ENCODE measurements around the gene KLHL13.
"Not testable (repeated sequence)": the region's sequence is repeated elsewhere in the genome, so short reads cannot be mapped to it uniquely, and the experiment has no call there.

KLHL13 gene

DNA sequence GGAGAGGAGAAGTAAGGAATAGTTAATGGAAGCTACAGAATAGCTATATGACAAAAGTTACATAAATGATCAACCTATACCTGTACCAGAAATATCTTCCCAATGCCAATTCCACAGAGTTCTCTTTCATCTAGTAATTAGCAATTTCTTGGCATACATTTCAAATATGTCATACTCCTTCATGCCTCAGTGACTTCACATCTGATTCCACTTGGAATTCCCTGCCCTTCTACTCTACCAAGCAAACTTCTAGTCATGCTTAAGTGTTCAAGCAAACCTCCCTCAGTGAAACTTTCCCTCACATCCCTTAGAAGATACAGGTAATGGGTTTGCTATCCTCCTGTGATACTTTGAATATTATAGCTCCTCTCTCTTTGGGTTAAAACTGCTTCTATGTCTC lies 127.1 kb downstream of the KLHL13 start:
- DNase-seq, result no peak

DNA sequence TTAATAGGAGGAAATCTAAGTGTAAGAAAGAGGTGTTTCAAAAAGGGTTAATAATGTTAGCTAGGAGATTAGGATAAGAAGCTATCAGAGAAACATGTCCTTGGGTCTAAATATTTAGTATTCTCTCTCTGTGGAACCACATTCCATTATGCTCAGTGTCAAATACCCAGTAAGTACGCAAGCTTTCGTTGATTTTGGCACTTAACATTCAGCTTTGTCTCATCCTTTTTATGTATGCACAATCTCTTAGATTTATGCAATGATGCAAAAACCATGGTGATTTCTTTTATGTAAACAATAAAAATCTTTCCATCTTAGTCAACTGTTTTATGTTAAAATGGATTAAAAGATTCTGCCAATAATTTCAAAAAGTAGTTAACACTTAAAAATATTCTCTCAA lies 129.2 kb downstream of the KLHL13 start:
- DNase-seq, result no peak

GRCh38 chrX:117985241-117985640 lies 131.4 kb downstream of the KLHL13 start:
- DNase-seq, result no peak

- no peak for DNase-seq
These were observed 133.8 kb downstream of the KLHL13 start for GRCh38 chrX:117982694-117983392.

DNA sequence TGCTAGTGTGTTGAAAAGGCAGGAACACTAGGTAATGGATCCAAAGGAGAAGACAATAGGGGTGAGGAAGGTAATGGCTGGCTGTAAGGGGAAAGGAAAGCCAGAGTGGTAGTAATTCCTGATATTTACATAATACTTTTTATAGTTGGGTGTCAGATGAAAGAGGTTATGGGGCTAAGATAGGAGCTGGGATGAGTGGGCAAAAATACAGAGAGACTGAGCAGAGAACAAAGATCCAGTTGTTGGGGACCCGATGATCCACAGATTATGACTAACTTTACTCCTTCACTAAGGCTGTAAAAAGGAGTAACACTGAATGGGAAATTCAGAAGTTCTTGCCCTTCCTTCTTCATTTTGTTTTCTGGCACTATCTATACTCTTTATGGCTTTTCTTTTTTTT lies 138.2 kb downstream of the KLHL13 start:
- no peak for DNase-seq

DNA sequence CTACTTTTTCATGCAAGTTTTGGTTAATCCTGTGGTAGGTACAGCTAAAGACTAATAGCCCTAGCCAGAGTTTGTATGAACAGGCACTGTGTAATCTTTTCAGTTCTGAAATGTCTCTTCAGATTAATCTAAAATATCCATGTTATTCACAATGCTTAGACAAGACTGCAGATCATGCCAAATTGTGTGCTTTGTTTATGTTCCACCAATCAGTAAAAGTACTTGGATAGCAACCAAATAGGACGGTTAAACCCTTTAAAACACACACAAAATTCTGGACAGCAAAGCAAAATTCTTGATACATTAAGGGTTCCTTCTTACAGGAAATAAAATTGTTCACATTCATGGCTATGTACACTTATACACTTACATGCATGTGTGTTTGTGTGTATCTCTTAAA lies 139.1 kb downstream of the KLHL13 start:
- no peak for DNase-seq

DNA sequence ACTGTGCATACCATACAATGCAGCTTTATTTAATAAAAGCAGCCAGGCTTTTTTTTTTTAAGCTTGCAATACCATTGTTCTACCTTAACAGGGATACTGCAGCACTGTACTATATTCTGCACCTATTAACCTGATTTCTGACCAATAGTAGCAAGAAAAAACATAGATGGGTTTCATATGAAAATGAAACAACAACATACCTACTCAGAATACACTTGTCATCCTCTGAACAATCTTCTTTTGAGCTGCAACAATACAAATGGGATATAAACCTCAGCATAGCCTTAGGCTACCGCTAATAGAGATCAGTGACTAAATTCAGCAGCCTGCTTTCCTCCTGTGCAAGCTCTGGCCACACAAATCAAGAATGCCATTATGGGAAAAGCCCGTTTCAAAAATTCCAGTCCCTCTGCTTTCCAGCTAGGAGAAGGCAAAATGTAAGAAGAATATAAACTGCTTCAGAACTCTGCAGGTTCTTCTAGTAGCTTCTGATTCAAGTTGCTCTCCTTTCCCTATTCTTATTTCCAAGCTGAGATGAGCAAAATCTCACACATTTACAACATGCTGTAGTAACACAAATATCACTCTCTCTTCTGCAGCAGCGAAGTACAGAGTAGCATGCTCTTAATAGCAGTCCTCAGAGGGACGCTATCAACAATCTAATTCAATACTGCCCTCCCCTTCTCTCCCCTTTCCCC lies 143.4 kb downstream of the KLHL13 start:
- no peak for DNase-seq

DNA sequence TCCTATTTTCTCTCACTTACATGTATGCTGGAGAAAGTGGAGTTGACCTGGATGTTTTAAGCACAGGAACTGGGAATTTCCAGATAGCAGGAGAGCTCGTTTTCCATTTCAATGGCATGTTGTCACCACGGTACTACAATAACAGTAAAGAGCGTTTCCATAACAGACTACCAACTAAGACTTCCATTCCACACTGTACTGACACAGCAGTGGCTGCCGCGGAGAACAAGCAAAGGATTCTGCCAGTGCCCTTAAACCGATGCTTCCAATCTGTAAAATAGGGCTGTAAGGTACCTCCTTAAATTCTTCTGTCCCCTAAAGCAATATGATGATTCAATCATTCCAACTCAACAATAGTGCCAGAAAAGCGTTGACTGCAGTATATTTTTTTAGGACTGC lies 143.9 kb downstream of the KLHL13 start:
- no peak for DNase-seq

- no peak for DNase-seq
These were observed 146.8 kb downstream of the KLHL13 start for GRCh38 chrX:117969782-117970181.

DNA sequence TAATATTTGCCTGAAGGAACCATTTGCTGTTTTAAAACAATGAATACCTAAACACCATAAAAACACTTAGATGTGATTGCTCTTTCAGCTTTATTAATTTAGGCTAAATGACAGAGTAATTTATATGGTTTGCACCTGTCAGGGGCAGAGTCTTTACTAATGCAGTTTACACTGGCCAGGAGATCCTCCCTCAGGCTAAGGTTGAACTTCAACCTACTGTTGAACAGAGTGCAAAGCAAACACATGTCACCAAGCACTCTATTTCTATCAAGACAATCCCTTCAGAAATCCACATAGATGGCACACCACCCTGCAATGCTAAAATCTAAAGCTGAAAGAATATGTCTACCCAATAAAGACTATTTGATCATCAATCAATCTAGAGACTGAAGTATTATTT lies 147.3 kb downstream of the KLHL13 start:
- no peak for DNase-seq

- no peak for DNase-seq
These were observed 157.6 kb downstream of the KLHL13 start for GRCh38 chrX:117959045-117959444.

GRCh38 chrX:117957128-117957527 lies 159.5 kb downstream of the KLHL13 start:
- DNase-seq, result no peak

DNA sequence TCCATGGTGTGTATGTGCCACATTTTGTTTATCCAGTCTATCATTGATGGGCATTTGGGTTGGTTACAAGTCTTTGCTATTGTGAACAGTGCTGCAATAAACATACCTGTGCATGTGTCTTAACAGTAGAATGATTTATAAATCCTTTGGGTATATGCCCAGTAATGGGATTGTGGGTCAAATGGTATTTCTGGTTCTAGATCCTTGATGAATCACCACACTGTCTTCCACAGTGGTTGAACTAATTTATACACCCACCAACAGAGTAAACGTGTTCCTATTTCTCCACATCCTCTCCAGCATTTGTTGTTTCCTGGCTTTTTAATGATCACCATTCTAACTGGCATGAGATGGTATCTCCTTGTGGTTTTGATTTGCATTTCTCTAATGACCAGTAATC lies 177.3 kb downstream of the KLHL13 start:
- DNase-seq, result not testable (repeated sequence)

DNA sequence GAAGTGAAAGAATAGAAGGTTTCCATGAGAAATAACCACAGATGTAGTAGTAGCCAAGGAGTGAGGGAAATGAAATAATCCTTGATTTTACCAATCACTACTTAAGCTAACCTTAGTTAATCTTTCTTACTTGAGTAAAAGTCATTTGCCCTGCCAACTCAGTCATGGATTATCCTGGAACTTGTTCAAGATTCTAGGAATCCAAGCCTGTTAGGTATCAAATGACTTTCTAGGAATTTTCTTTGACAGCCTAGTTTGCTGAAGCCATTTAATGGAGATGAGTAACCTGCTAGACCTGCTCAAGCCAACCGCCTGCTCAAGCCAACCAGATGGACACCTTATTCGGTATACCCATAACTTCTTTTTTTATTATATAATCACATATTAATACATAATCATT lies 180.5 kb downstream of the KLHL13 start:
- DNase-seq, result no peak

GRCh38 chrX:117930116-117930515 lies 186.5 kb downstream of the KLHL13 start:
- DNase-seq, result not testable (repeated sequence)

DNA sequence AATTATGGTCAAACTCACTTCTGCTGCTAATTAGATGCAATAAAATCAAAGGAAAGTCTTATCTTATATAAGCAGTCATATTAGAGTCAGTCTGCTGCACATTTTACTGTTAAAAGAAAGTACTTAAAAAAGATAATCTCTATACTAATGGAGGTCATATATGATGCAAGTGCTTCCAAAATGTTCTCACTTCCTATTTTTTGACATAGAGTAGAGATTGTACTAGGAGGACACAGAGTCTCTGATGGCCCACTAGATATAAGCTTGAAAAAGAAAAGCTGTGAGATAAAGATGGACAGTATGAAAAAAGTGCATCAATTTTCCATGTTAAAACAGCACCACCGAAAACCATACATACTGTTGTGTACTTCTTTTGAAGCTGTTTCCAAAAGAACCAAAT lies 196.9 kb downstream of the KLHL13 start:
- no peak for DNase-seq

DNA sequence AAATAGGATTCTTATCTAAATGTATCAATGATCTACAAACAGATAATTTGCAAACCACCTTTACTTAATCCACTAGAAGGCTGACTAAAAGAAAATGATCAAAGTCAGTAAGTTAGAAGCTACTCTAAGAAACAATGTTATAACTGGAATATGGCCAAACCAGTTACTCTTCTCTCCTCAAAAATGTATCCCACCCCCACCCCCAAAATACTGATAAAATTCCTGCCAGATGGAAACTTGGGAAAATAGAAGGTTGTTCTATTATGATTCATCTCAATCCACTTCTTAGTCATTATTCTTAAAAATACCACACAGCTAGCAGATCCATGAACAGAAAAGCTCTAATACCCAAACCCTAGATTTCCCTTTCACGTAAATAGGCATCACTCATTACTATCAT lies 206.4 kb downstream of the KLHL13 start:
- no peak for DNase-seq

- DNase-seq, result no peak
These were observed 218.4 kb downstream of the KLHL13 start for GRCh38 chrX:117898226-117898625.

- DNase-seq, result no peak
These were observed 221.2 kb downstream of the KLHL13 start for GRCh38 chrX:117895418-117895817.

- no peak for DNase-seq
These were observed 224.1 kb downstream of the KLHL13 start for GRCh38 chrX:117892469-117892868.

GRCh38 chrX:117871796-117872195 lies 244.8 kb downstream of the KLHL13 start:
- no peak for DNase-seq

GRCh38 chrX:117860517-117860916 lies 256.1 kb downstream of the KLHL13 start:
- DNase-seq, result no peak

DNA sequence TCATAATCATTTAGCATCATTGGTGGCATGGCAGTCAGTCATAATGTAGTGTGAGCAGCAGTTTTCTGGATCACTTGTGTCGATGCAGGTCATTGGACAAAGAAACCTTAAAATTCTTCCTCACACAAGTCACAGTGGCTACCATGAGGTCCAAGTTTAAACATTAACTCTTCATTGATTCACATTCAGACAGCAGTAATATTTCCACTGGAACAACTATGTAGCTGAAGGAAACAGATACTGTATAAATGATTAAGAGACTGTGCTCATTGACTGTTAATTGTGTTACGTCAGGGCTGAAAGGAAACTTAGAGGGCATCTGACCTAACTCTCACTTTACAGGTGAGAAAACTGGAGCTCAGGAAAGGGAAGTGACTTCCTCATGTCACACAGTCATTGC lies 261.8 kb downstream of the KLHL13 start:
- no peak for DNase-seq

GRCh38 chrX:117851025-117851424 lies 265.6 kb downstream of the KLHL13 start:
- DNase-seq, result no peak
